ENCODE data around the gene EDEM2.

- TF ChIP-seq EGR1 (IDR thresholded peaks at IDR 0.05) = no peak
- TF ChIP-seq TCF12 (IDR thresholded peaks at IDR 0.05; ENCODE audit: low read depth) = no peak
- no peak for TF ChIP-seq EP300 (IDR thresholded peaks at IDR 0.05; ENCODE audit: borderline replicate concordance)
- no peak for TF ChIP-seq REST (IDR thresholded peaks at IDR 0.05; ENCODE audit: low read depth)
- no peak for TF ChIP-seq TAF1 (IDR thresholded peaks at IDR 0.05; ENCODE audit: low read depth)
- no peak for TF ChIP-seq RAD21 (IDR thresholded peaks at IDR 0.05; ENCODE audit: low read depth)
- TF ChIP-seq FOXM1 (IDR thresholded peaks at IDR 0.05; ENCODE audit: borderline replicate concordance, low read depth) = no peak
- TF ChIP-seq USF1 (IDR thresholded peaks at IDR 0.05) = no peak
- TF ChIP-seq CREB1 (IDR thresholded peaks at IDR 0.05; ENCODE audit: low read depth) = no peak
- TF ChIP-seq NFIC (IDR thresholded peaks at IDR 0.05) = no peak
- TF ChIP-seq CEBPB (IDR thresholded peaks at IDR 0.05) = no peak
Observed at GRCh38 chr20:35117629-35118028, 29.5 kb downstream of the EDEM2 start.
